Measurements from ENCODE around the gene CSAG1.
"Not testable (repeated sequence)": the region's sequence is repeated elsewhere in the genome, so short reads cannot be mapped to it uniquely, and the experiment has no call there.

The CSAG1 gene

GRCh38 chrX:152700390-152700789 is 33.1 kb downstream of the CSAG1 start:
- DNase-seq (ENCODE audit: low read depth, low spot score), result not testable (repeated sequence)

DNA sequence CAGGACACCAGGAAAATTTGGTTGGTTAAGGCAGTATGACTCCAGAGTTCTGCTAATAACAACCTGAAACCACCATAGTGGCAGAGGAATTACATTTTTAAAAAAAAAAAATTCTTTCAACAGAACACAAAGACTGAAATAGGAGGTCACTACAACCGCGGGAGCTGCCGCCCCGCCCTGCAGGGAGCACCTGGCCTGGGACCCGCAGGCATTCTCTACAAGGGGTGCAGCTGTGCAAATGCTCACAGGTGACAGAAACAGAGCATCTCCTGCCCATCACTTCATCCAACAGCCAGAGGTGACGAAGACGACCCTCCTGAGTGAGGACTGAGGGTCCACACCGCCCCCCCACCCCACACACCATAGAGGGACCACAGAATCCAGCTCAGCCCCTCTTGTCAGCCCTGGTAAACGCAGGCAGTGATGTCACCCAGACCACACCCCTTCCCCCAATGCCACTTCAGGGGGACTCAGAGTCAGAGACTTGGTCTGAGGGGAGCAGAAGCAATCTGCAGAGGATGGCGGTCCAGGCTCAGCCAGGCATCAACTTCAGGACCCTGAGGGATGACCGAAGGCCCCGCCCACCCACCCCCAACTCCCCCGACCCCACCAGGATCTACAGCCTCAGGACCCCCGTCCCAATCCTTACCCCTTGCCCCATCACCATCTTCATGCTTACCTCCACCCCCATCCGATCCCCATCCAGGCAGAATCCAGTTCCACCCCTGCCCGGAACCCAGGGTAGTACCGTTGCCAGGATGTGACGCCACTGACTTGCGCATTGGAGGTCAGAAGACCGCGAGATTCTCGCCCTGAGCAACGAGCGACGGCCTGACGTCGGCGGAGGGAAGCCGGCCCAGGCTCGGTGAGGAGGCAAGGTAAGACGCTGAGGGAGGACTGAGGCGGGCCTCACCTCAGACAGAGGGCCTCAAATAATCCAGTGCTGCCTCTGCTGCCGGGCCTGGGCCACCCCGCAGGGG is 35.3 kb downstream of the CSAG1 start, which contains the start of gene MAGEA3:
Gene MAGEA3 (plus strand): TSS at position 843 of the 980 bp plus-strand sequence. CDS start 2,039 bp downstream, outside the sequence.
- DNase-seq (ENCODE audit: low read depth, low spot score), result not testable (repeated sequence)

GRCh38 chrX:152681012-152681411 is 52.5 kb downstream of the CSAG1 start:
- DNase-seq (ENCODE audit: low read depth, low spot score), result not testable (repeated sequence)
